Measurements from ENCODE around the gene SLCO4A1. TPM values are rescaled to one million over a fixed set of nuclear protein-coding genes. Genes with fewer than 3 reads are reported as not detected.

SLCO4A1 gene
- polyA plus RNA-seq, 1 donor (not counting 4 experiments of a cell fraction or from before 2014, with no cell fraction given) = 1.8 TPM

GRCh38 chr20:62648318-62648995, 6.2 kb downstream of the SLCO4A1 start:
- Histone ChIP-seq H2AFZ (ENCODE audit: control insufficient read depth, low read length) (no peak overlapping the region), H3K4me3 (ENCODE audit: control insufficient read depth in 2 of 3, extremely low read depth in 1 of 3, insufficient read depth in 2 of 3, low read depth in 1 of 3, low read length in 3 of 3) (no peak overlapping the region), H3K9ac (ENCODE audit: control insufficient read depth, extremely low read depth, insufficient read depth, low read length) (no peak overlapping the region), H3K27ac (ENCODE audit: control insufficient read depth, insufficient read depth, low read length) (no peak overlapping the region), H4K20me1 (ENCODE audit: control insufficient read depth, extremely low read depth, insufficient read depth, low read length) (peaks cover 4% of the 10 kb centered on the region), H3K27me3 (ENCODE audit: control insufficient read depth, extremely low read depth, insufficient read depth, low read length) (no peaks in the 10 kb centered on the region), H3K36me3 (ENCODE audit: control insufficient read depth in 2 of 2, extremely low read depth in 1 of 2, insufficient read depth in 2 of 2, low read length in 2 of 2) (no peaks in the 10 kb centered on the region), H3K9me3 (ENCODE audit: control insufficient read depth, low read depth, low read length) (no peaks in the 10 kb centered on the region), H3K79me2 (ENCODE audit: control insufficient read depth, insufficient read depth, low read length) (no peaks in the 10 kb centered on the region), H3K9me1 (ENCODE audit: control insufficient read depth, extremely low read depth, insufficient read depth, low read length) (no peaks in the 10 kb centered on the region), H3K4me2 (ENCODE audit: control insufficient read depth, extremely low read depth, insufficient read depth, low read depth, low read length) (no peak overlapping the region), H3K4me1 (ENCODE audit: control insufficient read depth, extremely low read depth, insufficient read depth, low read length) (peaks cover 24% of the 10 kb centered on the region)
- no peak for TF ChIP-seq CTCF (optimal IDR thresholded peaks at IDR 0.05 in 1 of 3, IDR thresholded peaks at IDR 0.05 in 1 of 3, conservative IDR thresholded peaks at IDR 0.05 in 1 of 3; ENCODE audit: extremely low read depth in 1 of 3, insufficient read depth in 2 of 3, low read length in 3 of 3)
- no peak for TF ChIP-seq EZH2 (IDR thresholded peaks at IDR 0.05; ENCODE audit: low read length)
- no peak for FAIRE-seq
- DNase-seq (ENCODE audit: low read depth, low spot score) = no peak
- dilution Hi-C loops (cut with MboI; ENCODE audit: extremely low pct_ligation_motif_present, low sequenced_read_pairs) = no loop called here

- Histone ChIP-seq H2AFZ (ENCODE audit: control insufficient read depth, low read length) (no peak overlapping the region), H3K27me3 (ENCODE audit: control insufficient read depth, extremely low read depth, insufficient read depth, low read length) (no peaks in the 10 kb centered on the region), H3K4me2 (ENCODE audit: control insufficient read depth, extremely low read depth, insufficient read depth, low read depth, low read length) (no peak overlapping the region), H3K4me3 (ENCODE audit: control insufficient read depth in 2 of 3, extremely low read depth in 1 of 3, insufficient read depth in 2 of 3, low read depth in 1 of 3, low read length in 3 of 3) (no peak overlapping the region), H3K9me3 (ENCODE audit: control insufficient read depth, low read depth, low read length) (no peaks in the 10 kb centered on the region), H3K27ac (ENCODE audit: control insufficient read depth, insufficient read depth, low read length) (no peak overlapping the region), H3K9me1 (ENCODE audit: control insufficient read depth, extremely low read depth, insufficient read depth, low read length) (no peaks in the 10 kb centered on the region), H3K36me3 (ENCODE audit: control insufficient read depth in 2 of 2, extremely low read depth in 1 of 2, insufficient read depth in 2 of 2, low read length in 2 of 2) (no peaks in the 10 kb centered on the region), H4K20me1 (ENCODE audit: control insufficient read depth, extremely low read depth, insufficient read depth, low read length) (no peaks in the 10 kb centered on the region), H3K79me2 (ENCODE audit: control insufficient read depth, insufficient read depth, low read length) (no peaks in the 10 kb centered on the region), H3K4me1 (ENCODE audit: control insufficient read depth, extremely low read depth, insufficient read depth, low read length) (peaks cover 23% of the 10 kb centered on the region), H3K9ac (ENCODE audit: control insufficient read depth, extremely low read depth, insufficient read depth, low read length) (no peak overlapping the region)
- DNase-seq (ENCODE audit: low read depth, low spot score) (no peak), FAIRE-seq (no peak)
- TF ChIP-seq EZH2 (IDR thresholded peaks at IDR 0.05; ENCODE audit: low read length) = no peak
- dilution Hi-C loops (cut with MboI; ENCODE audit: extremely low pct_ligation_motif_present, low sequenced_read_pairs) = no loop called here
Measured at GRCh38 chr20:62649140-62649539, 6.8 kb downstream of the SLCO4A1 start.
